Vagina (tissue), 2 donors: ENCODE results near the gene CRYAB.

Experiments used
- CTCF ChIP-seq, 3 experiments: fragments of 450-650 bp in 2 of 3; fragments of 200-600 bp in 1 of 3; sonication (generic) in 1 of 3; IDR thresholded peaks; one replicate each; pipeline ENCODE4 v1.5.1; 2017 to 2019; ENCODE audit warnings: antibody characterized with exemption in 3 of 3, mild to moderate bottlenecking in 2 of 3, moderate library complexity in 2 of 3
- POLR2A ChIP-seq, 2 donors: fragments of 450-650 bp; IDR thresholded peaks; one replicate each; pipeline ENCODE4 v1.6.1; 2017; ENCODE audit warnings: antibody characterized with exemption in 2 of 2, mild to moderate bottlenecking in 2 of 2, moderate library complexity in 2 of 2

- no peak for TF ChIP-seq CTCF (IDR thresholded peaks at IDR 0.05)
- TF ChIP-seq POLR2A (IDR thresholded peaks at IDR 0.05): no peak
These were observed 7.1 kb upstream of the CRYAB start, which contains the start of gene C11orf52 for GRCh38 chr11:111918390-111919256.
